ENCODE data around the gene PEPD. TPM values are rescaled to one million over a fixed set of nuclear protein-coding genes. Genes with fewer than 3 reads are reported as not detected.

PEPD gene
- total and polyA plus RNA-seq, 2 of the 4 experiments (the other 2 are of a cell fraction): 36.7 to 88.4 TPM

DNA sequence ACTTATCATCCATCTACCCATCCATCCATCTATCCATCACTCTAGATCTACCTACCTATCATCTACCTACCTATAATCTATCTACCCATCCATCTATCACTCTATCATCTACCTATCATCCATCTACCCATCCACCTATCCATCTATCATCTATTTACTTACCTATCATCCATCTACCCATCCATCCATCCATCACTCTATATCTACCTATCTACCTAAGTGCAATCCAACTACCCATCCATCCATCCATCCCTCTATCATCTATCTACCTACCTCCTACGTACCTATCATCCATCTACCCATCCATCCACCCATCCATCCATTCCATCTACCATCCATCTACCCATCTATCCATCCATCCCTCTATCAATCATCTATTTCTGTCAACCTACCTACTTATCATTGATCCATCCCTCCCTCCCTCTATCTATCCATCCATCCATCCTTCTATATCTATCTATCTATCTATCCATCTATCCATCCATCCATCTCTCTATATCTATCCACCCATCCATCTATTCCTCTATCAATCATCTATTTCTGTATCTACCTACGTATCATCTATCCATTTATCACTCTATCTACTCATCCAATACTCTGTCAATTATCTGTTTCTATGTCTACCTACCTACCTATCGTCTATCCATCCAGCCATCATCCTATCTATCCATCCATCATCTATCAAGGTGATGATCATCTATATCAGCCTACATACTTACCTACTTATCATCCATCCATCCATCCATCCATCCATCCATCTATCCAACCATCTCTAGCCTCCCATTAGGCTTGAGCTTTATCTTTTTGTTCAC is 99.0 kb downstream of the PEPD start:
- no peak overlapping the region for H4K5ac ChIP-seq (ENCODE audit: low read depth, low read length)
- H4K20me1 ChIP-seq (ENCODE audit: insufficient read depth, low read length): no peaks in the 10 kb centered on the region
- dilution Hi-C loops (cut with HindIII; ENCODE audit: low sequenced_read_pairs, unreplicated experiment): no loop called here
- no peak overlapping the region for H3K14ac ChIP-seq (replicated peaks; ENCODE audit: low read depth, low read length)
- intact Hi-C loops (cut with micrococcal nuclease): no loop called here
- H2AK5ac ChIP-seq (ENCODE audit: low read depth, low read length): no peak overlapping the region
- H3K4me1 ChIP-seq (ENCODE audit: control insufficient read depth, insufficient read depth, low read length): no peaks in the 10 kb centered on the region
- no peak overlapping the region for H3K18ac ChIP-seq (ENCODE audit: low read depth, low read length)
- H3K9ac ChIP-seq (ENCODE audit: low read depth, low read length): no peak overlapping the region
- no peak overlapping the region for H2BK20ac ChIP-seq (ENCODE audit: low read depth, low read length)
- no peak overlapping the region for H4K91ac ChIP-seq (ENCODE audit: insufficient read depth, low read depth, low read length)
- H3K56ac ChIP-seq (ENCODE audit: extremely low read depth, insufficient read depth, low read length): no peak overlapping the region
- no peak overlapping the region for H3K23ac ChIP-seq (ENCODE audit: low read depth, low read length)
- no peaks in the 10 kb centered on the region for H3K9me3 ChIP-seq (ENCODE audit: control insufficient read depth, insufficient read depth, low read length)
- no peak overlapping the region for H2AK9ac ChIP-seq (replicated peaks; ENCODE audit: low read depth, low read length, poor library complexity)
- no peak overlapping the region for H3K4ac ChIP-seq (ENCODE audit: low read depth, low read length)
- ChIA-PET POLR2A (ENCODE audit: unreplicated experiment) (no interaction called here), CTCF (no interaction called here)
- in situ Hi-C loops (cut with MboI; ENCODE audit: low sequenced_read_pairs): no loop called here
- H3K36me3 ChIP-seq (ENCODE audit: control insufficient read depth, insufficient read depth, low read length): no peaks in the 10 kb centered on the region
- no peak overlapping the region for H2BK15ac ChIP-seq (ENCODE audit: low read depth, low read length)
- no peak overlapping the region for H2AFZ ChIP-seq (replicated peaks; ENCODE audit: low read length, poor library complexity)
- H4K8ac ChIP-seq (ENCODE audit: low read depth in 2 of 2, low read length in 2 of 2): no peak overlapping the region
- H3K27me3 ChIP-seq (ENCODE audit: control insufficient read depth, insufficient read depth, low read length): no peaks in the 10 kb centered on the region
- TF ChIP-seq, protein P1, sequence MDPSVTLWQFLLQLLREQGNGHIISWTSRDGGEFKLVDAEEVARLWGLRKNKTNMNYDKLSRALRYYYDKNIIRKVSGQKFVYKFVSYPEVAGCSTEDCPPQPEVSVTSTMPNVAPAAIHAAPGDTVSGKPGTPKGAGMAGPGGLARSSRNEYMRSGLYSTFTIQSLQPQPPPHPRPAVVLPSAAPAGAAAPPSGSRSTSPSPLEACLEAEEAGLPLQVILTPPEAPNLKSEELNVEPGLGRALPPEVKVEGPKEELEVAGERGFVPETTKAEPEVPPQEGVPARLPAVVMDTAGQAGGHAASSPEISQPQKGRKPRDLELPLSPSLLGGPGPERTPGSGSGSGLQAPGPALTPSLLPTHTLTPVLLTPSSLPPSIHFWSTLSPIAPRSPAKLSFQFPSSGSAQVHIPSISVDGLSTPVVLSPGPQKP (IDR thresholded peaks at IDR 0.05; ENCODE audit: borderline replicate concordance, low read depth, low read length): no peak
- no peak for TF ChIP-seq MXI1 (IDR thresholded peaks at IDR 0.05; ENCODE audit: borderline replicate concordance, low read depth, low read length)
- no peak for TF ChIP-seq RFX5 (IDR thresholded peaks at IDR 0.05; ENCODE audit: low read depth, low read length)
- no peak for TF ChIP-seq CHD1 (IDR thresholded peaks at IDR 0.05; ENCODE audit: low read depth, low read length)
- no peak for TF ChIP-seq RAD21 (IDR thresholded peaks at IDR 0.05; ENCODE audit: low read length)
- no peak for TF ChIP-seq MAZ (IDR thresholded peaks at IDR 0.05; ENCODE audit: borderline replicate concordance, low read depth, low read length)
- TF ChIP-seq, protein P2, sequence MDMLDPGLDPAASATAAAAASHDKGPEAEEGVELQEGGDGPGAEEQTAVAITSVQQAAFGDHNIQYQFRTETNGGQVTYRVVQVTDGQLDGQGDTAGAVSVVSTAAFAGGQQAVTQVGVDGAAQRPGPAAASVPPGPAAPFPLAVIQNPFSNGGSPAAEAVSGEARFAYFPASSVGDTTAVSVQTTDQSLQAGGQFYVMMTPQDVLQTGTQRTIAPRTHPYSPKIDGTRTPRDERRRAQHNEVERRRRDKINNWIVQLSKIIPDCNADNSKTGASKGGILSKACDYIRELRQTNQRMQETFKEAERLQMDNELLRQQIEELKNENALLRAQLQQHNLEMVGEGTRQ (IDR thresholded peaks at IDR 0.05; ENCODE audit: low read depth, low read length): no peak
- TF ChIP-seq BHLHE40 (IDR thresholded peaks at IDR 0.05; ENCODE audit: low read depth, low read length): no peak
- TF ChIP-seq RCOR1 (IDR thresholded peaks at IDR 0.05; ENCODE audit: insufficient replicate concordance, low read length): no peak
- TF ChIP-seq POLR2A (IDR thresholded peaks at IDR 0.05; ENCODE audit: low read depth, low read length): no peak
- TF ChIP-seq SMC3 (IDR thresholded peaks at IDR 0.05; ENCODE audit: low read depth, low read length): no peak
- no peak for TF ChIP-seq NFE2L2 (IDR thresholded peaks at IDR 0.05; ENCODE audit: low read depth, low read length)
- TF ChIP-seq MAFK (IDR thresholded peaks at IDR 0.05; ENCODE audit: low read depth, low read length): no peak
- no peak for TF ChIP-seq CEBPB (IDR thresholded peaks at IDR 0.05; ENCODE audit: low read depth, low read length)
- TF ChIP-seq FOS (IDR thresholded peaks at IDR 0.05; ENCODE audit: low read depth, low read length): no peak
- TF ChIP-seq CTCF (conservative IDR thresholded peaks at IDR 0.05; ENCODE audit: low read depth, low read length): no peak
- peak overlapping the region; percentile 45 for H2BK5ac ChIP-seq (ENCODE audit: low read depth, low read length, poor library complexity, severe bottlenecking)
- no peak overlapping the region for H3K27ac ChIP-seq (ENCODE audit: insufficient read depth, low read length)
- DNase-seq (no peak), ATAC-seq (ENCODE audit: low read depth) (no peak)
- H3K9me1 ChIP-seq (ENCODE audit: insufficient read depth, low read length): peaks cover 3% of the 10 kb centered on the region; the same call in 1 of the 2 replicates
- H3K4me2 ChIP-seq (ENCODE audit: low read depth, low read length): no peak overlapping the region
- no TSS peak for BruUV-seq (replicated peaks)
- no peak overlapping the region for H2BK120ac ChIP-seq (ENCODE audit: low read depth, low read length)
- no peaks in the 10 kb centered on the region for H3K79me1 ChIP-seq (ENCODE audit: low read depth in 1 of 2, low read length in 2 of 2)
- H3K4me3 ChIP-seq (ENCODE audit: insufficient read depth, low read depth, low read length): no peak overlapping the region
- WGBS, 2 experiments (ENCODE audit: extremely low coverage in 2 of 2, insufficient read length in 1 of 2): 90 to 100% methylated on average over 2 to 3 of the region's 3 CpGs
